TTC549 (cell line): Measurements from ENCODE around the gene PRCC.

Experiments
- FAIRE-seq: peaks from 2 replicates; lab custom pipeline; 2012; peaks lifted over from hg19 to GRCh38; lab: Jason Lieb, UNC

The PRCC gene, protein sequence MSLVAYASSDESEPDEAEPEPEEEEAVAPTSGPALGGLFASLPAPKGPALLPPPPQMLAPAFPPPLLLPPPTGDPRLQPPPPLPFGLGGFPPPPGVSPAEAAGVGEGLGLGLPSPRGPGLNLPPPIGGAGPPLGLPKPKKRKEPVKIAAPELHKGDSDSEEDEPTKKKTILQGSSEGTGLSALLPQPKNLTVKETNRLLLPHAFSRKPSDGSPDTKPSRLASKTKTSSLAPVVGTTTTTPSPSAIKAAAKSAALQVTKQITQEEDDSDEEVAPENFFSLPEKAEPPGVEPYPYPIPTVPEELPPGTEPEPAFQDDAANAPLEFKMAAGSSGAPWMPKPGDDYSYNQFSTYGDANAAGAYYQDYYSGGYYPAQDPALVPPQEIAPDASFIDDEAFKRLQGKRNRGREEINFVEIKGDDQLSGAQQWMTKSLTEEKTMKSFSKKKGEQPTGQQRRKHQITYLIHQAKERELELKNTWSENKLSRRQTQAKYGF

DNA sequence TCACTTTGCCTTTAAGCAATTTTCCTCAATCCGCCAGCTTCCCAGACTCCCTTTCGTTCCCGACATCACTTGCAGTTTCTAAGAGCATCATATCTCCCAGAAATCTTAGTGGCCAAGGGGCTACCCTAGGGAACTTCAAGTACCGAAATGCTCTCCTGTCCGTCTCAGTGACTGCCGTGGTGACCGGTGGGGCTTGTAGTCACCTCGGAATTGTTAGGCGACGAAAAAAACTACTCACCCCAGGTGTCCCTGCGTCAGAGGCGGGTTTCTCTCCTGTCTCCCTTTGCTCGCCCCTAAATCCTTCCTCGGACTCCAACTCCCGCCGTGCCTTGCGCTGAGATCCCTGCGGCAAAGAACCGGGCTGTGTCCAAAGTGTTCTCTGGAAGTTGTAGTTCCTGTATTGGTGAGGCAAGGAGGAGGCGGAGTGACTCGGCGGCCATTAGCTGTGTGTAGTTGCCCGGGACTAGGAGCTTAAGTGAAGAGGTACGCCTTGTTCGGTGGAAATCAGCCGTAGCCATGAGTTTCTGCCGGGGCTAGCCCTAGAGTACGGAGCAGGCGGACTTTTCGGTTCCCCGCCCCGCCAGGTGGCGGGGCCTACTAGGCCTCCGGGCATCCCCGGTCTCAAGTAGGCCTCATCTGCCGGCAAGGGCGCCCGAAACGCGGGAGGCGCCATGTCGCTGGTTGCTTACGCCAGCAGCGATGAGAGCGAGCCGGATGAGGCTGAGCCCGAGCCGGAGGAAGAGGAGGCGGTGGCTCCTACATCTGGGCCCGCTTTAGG is at the start of gene PRCC:
TSS of gene PRCC (plus strand) at position 435 of the 778 bp plus-strand sequence. CDS start at position 672, 237 bp downstream.
- peak; percentile 100 for FAIRE-seq

DNA sequence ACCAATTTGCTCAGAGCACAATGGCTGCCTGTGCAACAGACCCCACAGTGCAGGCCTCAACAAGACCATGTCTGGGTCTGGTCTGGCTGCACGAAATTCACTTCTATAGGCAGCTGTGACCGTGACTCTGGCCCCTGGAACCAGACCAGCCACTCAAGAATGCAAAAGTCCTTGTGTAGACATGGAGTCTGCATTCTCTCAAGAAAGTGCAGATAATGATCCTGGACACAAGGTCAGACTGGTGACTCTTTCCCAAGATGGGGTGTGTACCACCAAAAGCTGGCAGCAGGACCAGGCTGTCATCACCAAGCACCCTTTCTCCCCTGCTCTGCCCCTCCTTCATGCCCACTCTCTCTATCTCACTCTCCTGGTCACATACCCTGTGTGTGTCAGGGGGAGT is 46.2 kb upstream of the PRCC start:
- FAIRE-seq = no peak

DNA sequence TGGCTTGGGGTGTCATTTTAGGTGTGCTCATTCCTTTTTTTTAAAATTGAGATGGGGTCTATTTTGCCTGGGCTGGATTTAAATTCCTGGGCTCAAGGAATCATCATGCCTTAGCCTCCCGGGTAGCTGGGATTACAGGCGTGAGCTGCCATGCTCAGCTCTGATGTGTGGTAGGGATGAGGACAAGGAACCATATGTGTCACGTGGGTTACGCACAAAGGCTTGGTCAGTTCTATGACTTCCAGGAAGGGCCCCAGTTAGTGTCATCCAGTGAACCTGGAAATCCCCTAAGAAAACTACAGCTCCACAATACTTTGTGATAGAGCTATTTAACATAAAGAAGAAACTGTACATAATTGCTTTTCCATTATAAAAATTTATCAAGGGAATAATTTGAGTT is 45.8 kb upstream of the PRCC start:
- no peak for FAIRE-seq

DNA sequence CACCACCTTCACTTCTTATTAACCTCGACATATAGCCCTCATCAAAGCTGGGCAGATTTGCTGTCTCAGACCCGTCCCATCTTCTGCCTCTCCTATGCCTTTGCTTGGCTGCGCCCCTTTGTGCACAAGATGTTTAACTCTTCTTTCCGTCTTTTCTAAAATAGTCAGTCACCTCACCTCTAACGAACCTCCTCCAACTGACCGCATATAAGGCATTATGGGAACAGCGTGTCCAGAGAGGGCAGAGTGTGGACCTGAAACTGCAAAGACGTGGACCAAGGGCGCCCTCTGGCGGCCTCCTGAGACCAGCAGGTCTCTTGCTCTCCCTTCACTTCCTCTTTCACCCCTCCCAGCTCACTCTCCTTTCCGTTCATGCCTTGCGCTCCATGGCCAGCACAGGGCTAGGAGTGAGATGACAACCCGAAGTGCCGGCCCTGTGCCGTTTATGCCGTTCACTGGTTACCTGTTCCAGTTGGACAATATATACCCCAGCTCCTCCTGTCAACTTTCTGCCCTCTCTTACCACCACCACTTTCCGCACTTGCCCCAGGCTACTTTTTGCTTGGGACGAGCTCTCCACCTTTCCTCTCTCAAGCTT is 41.6 kb upstream of the PRCC start:
- FAIRE-seq = peak; percentile 90

DNA sequence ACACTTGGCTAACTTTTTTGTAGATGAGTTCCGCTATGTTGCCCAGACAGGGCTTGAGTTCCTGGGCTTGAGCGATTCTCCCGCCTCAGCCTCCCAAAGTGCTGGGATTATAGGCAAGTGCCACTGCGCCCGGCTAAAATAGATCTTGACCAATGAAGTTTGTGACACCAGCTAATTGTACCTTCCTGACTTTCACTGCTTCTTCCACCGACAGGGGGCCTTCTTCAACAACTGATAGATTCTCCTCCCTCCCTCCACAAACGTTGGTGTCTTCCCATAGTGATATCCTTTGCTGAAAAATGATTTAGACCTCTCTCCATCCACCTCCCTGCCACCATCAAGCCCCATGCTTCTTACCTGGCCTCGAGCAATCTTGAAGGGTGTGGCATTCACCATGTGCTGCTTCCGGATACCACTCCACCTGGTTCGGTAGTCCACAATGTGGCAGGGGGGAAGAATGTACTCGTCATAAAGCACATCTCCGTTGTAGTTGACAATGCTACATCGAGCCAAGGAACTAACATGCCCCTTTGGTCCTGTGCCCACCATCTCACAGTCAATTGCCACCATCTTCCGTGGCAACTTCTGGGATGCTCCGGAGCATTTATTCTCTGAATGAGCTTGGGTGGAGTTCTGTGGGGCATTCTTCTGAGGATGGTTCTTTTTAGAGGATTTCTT is 40.6 kb upstream of the PRCC start:
- FAIRE-seq = peak; percentile 13

DNA sequence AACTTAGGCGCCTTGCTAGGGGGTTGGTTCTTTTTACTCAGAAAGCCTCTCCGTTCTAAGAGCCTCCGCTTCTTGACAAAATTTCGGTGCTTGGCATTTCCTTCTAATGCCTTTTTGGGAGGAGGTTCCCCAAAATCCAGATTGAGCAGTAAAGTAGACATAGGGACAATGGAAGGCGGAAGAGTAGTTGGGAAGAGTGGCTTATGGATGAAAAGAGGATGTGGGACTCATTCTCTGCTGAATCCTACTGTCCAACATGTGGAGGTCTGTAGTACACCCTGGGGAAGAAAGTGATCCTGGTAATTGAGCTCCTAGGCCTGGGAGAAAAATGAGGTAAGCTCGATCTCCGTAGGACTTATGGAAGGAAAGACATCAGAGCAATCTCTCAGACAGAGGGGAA is 39.8 kb upstream of the PRCC start:
- FAIRE-seq = no peak

DNA sequence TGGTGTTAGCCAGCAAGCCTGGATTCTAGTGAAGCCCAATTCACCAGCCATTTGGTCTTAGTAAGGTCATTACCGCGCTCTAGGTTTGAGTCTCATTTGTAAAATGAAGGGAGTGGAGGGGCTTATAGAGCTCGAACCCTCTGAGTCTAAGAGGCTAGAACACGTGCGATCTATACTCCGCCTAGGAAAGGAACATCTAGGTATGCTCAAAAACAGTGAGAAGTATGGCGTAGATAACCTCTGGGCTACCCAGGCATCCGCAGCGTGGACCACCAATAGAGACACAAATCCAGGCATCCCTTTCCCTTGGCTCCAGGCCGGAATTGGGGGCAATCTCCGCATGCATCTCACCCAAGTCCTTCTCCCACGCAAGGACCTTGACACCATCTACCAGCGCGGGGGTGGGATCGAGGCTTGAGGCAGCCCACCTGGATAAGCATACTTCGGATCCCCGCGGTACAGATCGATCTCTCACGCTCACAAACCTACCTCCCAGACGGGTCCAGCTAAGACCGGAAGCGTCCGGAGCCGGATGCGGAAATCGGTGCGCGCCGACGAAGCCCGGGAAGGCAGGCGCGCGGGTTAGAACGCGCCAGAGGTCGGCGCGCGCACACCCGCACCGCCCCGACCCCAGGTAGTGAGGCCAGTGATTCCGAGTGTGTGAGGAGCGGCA is 39.3 kb upstream of the PRCC start, which contains the start of gene METTL25B:
TSS of gene METTL25B (plus strand) at position 544 of the 673 bp plus-strand sequence. CDS start 636 bp downstream, outside the sequence.
- FAIRE-seq = no peak

DNA sequence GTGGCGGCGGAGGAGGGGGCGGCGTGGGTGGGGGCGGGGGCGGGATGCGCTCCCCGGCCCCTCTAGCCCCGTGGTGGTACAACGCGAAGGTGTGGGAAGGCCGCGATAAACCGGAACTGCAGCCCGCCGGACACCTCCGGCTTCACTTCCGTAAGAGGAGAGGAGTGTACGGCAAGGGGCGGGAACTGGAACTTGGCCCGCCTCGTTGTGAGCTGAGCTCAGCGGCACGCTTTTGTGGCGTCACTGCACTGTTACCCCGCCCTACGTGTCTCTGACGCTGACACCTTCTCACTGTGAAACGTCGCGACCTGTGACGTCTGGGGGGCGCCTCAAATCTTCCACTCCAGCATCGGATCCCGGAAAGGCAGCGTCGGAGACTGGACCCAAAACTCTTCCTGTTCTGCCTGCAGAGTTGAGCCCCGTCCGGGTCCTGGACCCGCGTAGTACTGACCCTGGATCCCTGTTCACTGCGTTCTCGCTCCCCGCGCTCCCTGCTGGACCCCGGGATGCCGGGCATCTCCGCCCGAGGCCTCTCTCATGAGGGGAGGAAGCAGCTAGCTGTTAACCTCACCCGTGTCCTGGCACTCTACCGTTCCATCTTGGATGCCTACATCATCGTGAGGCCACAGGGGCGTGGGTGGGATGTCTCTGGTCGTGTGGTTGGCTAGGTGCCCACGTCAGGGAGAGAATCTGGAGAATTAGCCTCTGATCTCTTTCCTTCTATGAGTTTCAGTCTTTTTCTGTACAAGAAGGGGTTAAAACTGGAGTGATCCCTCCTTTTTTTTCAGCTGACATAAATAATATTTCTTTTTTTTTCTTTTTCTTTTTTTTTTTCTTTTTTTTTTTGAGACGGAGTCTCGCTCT is 38.5 kb upstream of the PRCC start, which contains the start of gene ISG20L2:
TSS of gene ISG20L2 (minus strand) at position 168 of the 864 bp plus-strand sequence. CDS start 1,114 bp downstream, outside the sequence.
- peak; percentile 90 for FAIRE-seq

DNA sequence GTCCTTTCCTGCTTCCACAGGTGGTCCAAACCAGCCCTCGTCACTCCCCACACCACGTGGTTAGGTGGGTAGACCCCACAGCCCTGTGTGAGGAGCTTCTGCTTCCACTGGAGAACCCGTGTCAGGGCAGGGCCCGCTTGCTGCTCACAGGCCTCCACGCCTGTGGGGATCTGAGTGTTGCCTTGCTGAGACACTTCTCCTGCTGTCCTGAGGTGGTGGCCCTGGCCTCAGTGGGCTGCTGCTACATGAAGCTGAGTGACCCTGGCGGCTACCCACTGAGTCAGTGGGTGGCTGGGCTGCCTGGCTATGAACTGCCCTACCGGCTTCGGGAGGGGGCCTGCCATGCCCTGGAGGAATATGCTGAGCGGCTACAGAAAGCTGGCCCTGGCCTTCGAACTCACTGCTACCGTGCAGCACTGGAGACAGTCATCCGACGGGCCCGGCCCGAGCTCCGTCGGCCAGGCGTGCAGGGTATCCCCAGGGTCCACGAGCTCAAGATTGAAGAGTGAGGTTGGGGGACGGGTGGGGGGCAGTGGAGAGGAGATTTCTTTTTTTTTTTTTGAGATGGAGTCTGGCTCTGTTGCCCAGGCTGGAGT is 33.2 kb upstream of the PRCC start:
- no peak for FAIRE-seq

DNA sequence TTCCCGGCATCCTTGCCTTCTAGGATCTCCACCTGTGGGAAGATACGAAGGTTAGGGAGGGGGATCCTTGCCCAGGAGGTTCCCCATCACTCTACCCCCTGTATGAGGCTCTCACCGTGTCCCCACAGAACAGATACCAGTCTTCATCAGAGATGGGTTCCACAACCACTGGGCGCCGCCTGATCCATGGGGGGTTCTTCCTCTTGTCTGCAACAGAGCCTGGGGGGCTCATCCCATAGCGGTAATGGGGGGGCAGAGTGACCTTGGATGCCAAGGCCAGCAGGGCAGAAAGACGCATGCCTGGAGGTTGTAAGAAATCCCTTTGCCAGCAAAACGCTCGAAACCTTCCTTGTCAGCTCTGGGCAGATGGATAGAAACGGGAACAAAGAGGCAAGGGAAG is 28.9 kb upstream of the PRCC start:
- FAIRE-seq = no peak

DNA sequence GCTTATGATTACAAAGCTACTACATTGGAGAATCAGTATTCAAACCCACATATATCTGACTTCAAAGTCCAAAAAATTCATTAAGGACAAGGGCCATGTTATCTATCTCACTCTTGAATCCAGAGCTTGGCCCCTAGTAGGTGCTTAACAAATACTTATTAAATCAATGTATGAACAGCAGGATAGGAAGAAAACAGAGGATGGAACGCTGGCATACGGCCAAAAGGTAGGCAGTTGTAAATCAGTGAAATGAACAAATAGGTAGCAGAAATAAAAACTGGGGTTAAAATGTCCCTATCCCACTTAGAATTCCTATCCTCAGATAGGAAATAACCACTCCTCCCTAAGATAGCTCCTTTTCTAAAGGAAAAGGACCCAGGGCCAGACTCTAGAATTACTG is 28.4 kb upstream of the PRCC start:
- no peak for FAIRE-seq

DNA sequence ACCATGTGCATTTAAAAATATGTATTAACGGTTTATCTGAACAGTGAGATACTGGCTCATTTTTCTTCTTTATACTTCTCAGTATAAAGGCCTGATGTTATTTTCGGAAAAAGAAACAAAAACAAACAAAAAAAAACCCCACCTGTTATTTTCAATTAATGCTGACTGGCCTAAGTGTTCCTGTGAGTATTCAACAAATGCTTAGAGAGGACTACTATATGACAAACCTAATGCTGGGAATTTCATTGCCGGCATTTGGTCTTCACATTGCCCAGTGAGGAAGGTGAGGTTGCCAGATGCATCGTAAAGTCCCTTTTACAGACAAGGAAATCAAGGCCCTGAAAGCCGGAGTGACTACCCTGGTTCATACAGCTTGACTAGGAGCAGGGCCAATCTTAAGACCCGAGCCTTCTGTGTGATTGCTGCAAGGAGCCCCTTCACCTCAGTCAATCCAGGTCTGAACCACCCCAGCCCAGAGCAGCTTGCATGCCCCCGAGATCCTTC is 27.0 kb upstream of the PRCC start:
- peak; percentile 22 for FAIRE-seq

DNA sequence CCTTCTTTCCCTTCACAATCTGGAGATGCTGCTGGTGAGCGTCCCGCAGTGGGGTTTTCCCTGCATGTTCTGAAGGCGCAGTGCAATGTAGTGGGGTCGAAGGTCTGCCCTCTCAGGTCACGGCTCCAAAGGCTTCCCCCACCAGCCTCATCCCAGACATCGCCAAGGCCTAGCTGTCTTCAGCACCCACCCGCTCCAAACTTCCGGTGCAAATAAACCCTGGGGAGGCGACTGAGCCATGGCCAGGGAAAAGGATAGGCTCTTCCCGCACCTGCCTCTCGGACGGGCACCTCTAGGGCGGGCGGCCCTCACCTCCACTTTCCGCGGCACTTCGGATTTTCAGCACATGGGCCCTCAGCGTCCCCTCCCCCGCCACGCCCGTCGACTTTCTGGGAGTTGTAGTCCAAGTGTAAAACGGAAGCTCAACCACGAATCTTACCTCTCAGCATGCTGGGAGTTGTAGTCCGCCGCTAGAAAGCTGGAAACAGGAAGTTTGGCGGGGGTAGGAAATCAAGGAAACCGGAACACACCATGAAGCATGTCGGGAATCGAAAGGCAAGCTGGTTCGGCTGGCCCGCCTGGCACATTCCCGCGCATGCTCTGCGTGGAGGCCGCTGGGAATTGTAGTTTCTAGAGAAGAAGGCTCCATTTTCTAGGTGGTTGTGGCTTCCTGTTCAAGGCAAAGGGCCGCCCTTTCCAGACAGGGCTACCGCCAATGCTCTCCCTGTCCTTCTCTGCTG is 26.4 kb upstream of the PRCC start, which contains the start of gene MRPL24:
TSS of gene MRPL24 (minus strand) at position 348 of the 740 bp plus-strand sequence. CDS start 2,384 bp downstream, outside the sequence.
- peak; percentile 100 for FAIRE-seq

DNA sequence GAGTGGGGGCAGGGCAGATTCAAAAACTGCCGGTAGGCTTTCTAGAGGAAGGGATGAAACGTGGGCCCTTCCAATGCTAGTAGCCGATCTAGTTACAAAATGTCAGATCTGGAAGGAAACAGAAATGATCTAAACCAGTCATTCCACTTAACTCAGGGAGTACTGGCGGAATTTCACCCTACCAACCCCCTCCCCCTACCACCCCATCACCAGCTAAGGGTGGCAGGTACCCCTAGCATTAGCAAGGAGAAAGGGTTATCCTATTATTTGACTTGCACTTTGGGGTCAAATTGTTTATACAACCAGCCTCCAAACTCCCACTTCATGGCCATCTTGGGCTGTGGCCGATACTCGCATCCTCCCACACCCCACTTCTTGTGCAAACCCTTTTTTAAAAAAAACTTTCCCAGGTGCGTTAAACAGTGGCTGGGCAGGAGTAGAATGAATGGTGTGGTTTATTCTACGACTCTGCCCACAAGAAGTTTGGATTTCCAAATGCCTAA is 25.8 kb upstream of the PRCC start:
- FAIRE-seq = no peak

DNA sequence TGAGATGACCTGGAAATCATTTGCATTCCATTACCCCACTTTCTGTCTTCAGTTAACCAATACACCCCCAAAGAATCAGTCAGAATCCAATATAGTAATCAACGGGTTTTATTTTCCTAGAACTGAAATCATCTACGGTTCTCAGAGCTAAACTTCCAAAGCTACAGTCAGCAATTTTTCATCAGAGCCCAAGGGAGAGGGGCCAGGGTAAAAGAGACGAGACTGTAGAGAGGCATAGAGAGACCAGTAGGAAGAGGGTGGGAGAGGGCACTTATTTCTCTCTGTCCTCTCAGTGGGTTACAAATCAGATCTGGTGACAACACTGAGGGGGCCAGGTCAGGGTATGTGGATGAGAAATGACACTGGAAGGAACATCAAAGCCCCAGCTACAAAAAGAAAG is 25.3 kb upstream of the PRCC start:
- FAIRE-seq = peak; percentile 48

DNA sequence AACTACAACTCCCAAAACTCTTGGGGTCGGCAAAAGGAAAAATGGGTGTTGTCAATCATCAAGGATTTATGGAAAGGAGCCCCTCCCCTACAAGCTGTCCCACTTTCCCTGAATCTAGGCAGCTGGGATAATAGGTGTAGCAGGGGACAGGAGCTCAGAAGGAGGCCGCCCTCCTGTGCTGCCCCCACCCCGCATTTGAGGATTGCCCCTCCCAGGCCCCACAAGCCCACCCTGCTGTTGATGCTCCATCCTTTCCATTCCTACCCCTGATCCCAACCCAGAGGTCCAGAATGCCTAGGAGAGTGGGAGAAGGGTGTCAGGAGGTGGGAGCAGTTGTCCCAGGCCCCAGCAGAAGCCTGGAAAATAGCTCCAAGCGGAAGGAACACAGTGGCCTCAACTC is 24.5 kb upstream of the PRCC start:
- no peak for FAIRE-seq

DNA sequence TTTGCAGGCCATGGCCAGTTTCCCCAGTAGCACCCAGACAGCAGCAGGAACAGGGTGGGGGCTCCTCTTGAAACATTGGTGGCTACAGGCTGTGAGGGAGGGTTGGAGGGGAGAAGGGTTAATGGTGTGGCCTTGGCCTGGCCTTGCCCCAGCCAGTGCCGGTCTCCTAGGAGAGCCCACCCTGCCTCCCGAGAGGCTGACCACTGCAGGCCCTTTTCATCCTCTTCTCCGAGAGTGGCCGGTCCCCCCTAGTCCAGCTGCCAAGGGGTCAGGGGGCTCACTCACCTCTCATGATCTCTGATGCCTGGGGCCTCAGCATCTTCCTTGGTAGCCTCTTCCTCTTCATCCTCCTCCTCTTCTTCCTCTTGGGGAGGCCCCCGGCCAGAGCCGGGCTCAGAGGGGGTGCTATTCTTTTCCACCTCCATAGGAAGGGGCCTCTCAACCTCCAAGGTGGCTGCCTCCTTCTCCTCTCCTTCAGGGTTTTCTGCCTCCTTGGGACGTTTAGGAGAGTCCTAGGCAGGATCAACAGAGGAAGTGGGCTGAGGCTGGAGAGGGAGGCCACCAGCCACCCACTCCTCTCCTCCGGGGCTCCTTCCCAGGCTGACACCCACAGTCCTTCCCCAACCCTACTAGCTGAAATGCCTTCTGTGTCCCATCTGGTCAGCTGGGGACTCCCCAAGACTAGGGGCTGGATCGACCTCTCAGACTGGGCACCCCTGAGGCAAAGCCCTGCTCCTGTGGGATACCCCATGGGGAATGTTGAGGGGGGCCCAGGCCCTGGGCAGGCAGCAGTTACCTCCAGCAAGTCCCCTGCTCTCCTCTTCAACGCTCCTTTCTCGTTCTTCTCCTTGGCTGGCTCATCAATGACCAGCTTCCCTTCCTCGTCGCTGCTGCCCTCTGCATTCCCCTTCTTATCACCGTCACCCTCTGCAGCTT is 23.7 kb upstream of the PRCC start:
- no peak for FAIRE-seq

DNA sequence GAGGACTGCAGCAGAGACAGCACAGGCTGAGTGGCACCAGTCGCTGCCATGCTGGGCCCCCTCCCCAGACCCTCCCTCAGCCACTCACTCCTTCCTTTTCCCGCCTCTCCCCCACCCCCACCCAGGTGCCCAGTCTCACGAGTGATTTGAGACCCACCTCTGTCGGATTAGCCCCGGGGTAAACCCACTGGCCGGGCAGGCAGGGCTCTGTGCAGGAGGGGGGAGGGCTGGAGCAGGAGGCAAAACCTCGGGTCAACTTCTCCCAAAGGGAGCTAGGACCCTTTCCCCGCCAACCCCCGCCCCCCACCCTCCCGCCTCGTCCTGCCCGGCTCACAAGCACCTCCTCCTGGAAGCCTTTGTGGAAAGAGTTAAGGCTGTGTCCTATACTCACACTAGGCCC is 23.0 kb upstream of the PRCC start:
- no peak for FAIRE-seq
